ENCODE measurements around the gene MATCAP1. TPM values are rescaled to one million over a fixed set of nuclear protein-coding genes. Genes with fewer than 3 reads are reported as not detected.

Gene MATCAP1
- polyA plus RNA-seq, 3 donors, result 13.0 to 32.0 (median 28.2) TPM

GRCh38 chr16:67181346-67181745 is 2.4 kb downstream of the MATCAP1 start:
- 49 to 55% (median 52%) methylated on average over 2 of the region's 2 CpGs for WGBS, 3 donors
- H3K27ac ChIP-seq (ENCODE audit: low read depth, low read length), result no peak overlapping the region

GRCh38 chr16:67180166-67180565 is 3.6 kb downstream of the MATCAP1 start:
- WGBS, 3 donors, result 88 to 95% (median 92%) methylated on average over 16 of the region's 16 CpGs
- H3K27ac ChIP-seq (ENCODE audit: low read depth, low read length), result no peak overlapping the region

DNA sequence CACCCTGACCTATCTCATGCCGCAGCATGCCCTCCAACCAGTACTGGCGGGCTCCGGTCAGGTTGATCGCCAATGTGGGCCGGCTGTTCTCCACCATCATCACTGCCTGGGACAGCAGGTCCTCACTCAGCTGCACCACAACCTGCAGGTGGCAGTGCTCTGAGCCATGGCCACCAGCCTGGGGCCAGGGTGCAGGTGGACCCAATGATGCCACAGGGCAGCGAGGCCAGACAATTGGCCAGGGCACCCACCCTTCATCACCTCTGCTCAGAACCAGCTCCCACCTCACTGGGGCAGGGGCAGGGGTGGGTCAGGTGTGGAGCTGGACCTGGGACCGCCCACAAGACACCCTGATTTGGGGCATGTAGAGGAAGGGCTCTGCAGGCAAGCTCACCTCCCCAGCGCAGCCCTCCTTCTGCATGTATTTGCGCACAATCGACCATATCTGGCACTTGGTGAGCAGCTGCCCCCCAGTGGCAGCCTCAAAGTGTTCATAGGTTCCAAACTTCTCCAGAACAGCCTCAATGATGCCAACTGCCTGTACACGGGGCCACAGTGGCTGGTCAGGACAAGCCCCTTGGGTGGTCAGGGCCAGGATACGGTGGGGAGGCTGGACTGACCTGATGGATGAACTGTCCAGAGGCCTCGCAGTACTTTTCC is 4.2 kb downstream of the MATCAP1 start:
- 87 to 95% (median 91%) methylated on average over 13 of the region's 13 CpGs for WGBS, 3 donors
- H3K27ac ChIP-seq (ENCODE audit: low read depth, low read length), result no peak overlapping the region

- WGBS, 3 donors, result 2 to 6% (median 5%) methylated on average over 57 to 73 of the region's 73 CpGs
- no peak overlapping the region for H3K27ac ChIP-seq (ENCODE audit: low read depth, low read length)
These were observed 5.7 kb downstream of the MATCAP1 start for GRCh38 chr16:67177743-67178699.

GRCh38 chr16:67176662-67177061 is 7.1 kb downstream of the MATCAP1 start:
- WGBS, 3 donors, result 93 to 96% (median 96%) methylated on average over 12 of the region's 12 CpGs
- no peak overlapping the region for H3K27ac ChIP-seq (ENCODE audit: low read depth, low read length)

- 40 to 63% (median 45%) methylated on average over 29 to 31 of the region's 31 CpGs for WGBS, 3 donors
- no peak overlapping the region for H3K27ac ChIP-seq (ENCODE audit: low read depth, low read length)
These were observed 9.0 kb downstream of the MATCAP1 start for GRCh38 chr16:67174706-67175231.

GRCh38 chr16:67173808-67174705 is 9.7 kb downstream of the MATCAP1 start:
- H3K27ac ChIP-seq (ENCODE audit: low read depth, low read length), result no peak overlapping the region
- 0 to 6% (median 1%) methylated on average over 66 to 71 of the region's 71 CpGs for WGBS, 3 donors

GRCh38 chr16:67173323-67173722 is 10.4 kb downstream of the MATCAP1 start:
- H3K27ac ChIP-seq (ENCODE audit: low read depth, low read length), result no peak overlapping the region
- WGBS, 3 donors, result 75 to 100% (median 100%) methylated on average over 1 of the region's 1 CpG

DNA sequence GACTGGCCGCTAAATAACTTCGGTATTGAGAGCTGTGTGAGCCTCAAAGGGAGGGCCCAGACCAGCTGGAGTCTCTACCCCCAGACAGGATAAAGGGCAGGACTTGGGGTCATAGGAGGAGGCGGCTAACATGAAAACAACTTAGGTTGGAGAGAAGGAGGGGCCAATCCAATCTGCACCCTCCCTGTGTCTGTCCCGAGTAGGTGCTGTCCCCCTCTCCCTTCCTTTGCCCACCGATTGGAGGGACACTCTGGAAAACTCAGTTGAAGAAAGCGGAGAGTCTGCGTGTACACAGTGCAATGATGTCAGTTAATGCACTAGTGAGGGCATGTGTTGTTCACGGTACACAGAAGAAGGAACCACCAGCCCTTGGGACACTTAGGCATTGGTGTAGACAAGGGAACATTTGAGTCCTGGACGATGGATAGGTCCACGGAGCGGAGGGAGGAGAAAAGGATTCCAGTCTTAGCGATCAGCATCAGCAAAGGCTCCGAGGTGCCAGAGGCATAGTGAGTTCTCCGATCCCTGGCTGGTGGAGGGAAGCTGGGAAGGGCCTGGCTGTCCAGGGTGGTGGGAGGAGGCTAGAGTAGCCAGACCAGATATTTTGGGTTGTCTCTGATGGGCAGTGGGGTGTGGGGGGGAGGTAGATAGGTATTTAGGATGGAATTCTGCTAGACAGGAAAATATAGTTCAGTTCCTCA is 12.7 kb downstream of the MATCAP1 start:
- 39 to 48% (median 47%) methylated on average over 14 of the region's 14 CpGs for WGBS, 3 donors
- H3K27ac ChIP-seq (ENCODE audit: low read depth, low read length), result no peak overlapping the region

DNA sequence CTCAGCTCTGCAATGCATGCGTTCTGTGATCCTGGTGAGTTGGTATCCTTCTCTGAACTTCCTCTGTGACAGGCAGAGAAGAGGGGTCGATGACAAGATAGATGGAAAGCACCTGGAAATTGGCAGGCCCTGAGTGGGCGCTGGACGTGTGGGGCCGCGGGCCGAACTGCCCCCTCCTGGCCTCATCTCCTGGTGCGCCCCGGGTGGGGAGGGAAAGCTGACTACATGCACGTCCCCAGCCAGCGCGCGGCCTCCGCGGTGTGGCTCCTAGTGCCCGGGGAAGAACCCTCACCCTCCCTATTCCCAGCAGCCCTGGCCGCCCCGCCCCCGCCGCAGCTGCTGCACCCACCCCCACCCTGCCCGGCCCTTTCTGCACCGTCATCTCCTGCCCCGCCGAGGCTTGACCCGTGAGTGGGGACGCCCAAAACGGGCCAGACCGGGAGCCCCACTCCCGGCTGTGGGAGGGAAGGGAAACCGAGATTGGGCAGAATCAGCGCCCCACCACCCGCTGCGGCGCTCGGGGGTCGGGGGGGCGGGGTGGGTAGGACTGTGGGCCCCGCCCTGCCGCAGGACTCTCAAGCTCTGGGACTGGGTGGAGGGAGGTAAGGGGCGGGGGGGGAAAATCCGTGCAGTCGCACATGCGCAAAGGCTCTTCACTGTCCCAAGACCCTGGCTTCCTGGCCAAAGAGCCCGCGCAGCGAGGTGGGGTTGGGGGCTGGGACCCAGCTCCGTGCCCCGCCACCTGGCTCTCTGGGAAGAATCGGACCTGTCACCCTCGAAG is 13.4 kb downstream of the MATCAP1 start, which contains the start of gene NOL3:
NOL3 (plus strand) TSS at position 371 of the 781 bp plus-strand sequence.
- H3K27ac ChIP-seq (ENCODE audit: low read depth, low read length), result no peak within 1 kb of the TSS
- 2 to 3% (median 2%) methylated on average over 44 to 50 of the region's 50 CpGs for WGBS, 3 donors

DNA sequence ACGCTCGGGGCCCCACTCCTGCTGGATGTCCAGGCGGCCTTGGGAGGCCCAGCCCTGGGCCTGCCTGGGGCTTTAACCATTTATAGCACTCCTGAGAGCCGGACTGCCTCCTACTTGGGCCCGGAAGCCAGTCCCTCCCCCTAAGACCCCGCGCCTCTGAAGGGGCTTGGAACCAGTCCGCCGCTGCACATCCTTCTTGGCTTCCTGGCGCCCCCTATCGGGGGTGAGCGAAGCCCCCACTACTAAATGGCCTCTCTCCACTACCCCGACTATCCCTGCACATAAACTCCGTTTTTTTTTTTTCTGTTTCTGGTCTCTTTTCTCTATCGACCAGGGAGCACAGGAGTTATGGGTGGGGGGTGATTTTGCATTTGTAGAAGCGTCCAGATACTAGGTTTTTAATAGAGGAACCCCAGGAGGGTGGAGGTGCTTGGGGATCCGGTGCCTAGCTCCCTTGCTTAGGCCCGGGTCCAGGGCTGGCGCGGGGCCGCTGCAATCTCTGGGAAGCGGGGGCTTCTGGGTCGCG is 14.1 kb downstream of the MATCAP1 start:
- no peak overlapping the region for H3K27ac ChIP-seq (ENCODE audit: low read depth, low read length)
- 10 to 11% (median 11%) methylated on average over 24 of the region's 24 CpGs for WGBS, 3 donors

DNA sequence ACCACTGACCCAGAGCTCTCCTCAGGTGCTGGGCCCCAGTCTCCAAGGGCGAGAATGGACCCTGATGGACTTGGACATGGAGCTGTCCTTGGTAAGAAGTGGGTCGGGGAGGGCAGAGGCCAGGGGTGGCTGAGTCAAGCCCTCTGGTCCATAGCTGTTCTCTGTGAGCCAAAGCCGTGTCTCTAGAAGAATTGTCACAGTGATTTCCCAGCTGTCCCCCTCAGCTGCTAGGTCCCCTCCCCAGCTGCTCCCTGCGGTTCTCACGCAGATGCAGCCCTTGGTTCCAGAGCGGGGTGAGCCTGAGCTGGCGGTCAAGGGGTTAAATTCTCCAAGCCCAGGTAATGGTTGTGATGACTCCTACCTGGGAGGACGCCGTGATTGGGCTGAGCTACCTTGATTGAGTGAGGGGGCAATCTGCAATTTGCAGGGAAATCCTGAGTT is 14.7 kb downstream of the MATCAP1 start:
- H3K27ac ChIP-seq (ENCODE audit: low read depth, low read length), result no peak overlapping the region
- WGBS, 3 donors, result 64 to 73% (median 66%) methylated on average over 9 of the region's 9 CpGs

DNA sequence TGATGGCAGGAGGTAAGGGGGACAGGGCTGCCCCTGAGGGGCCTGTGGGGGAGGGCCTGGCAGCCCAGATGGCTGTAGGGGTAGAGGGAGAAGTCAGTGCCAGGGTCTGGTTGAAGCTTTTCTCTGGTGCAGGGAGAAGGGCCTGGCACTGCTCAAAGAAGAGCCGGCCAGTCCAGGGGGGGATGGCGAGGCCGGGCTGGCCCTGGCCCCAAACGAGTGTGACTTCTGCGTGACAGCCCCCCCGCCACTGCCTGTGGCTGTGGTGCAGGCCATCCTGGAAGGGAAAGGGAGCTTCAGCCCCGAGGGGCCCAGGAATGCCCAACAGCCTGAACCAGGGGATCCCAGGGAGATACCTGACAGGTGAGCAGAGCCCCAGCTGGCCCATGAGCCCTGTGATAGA is 16.2 kb downstream of the MATCAP1 start:
- WGBS, 3 donors, result 94 to 96% (median 94%) methylated on average over 7 of the region's 7 CpGs
- H3K27ac ChIP-seq (ENCODE audit: low read depth, low read length), result no peak overlapping the region

- WGBS, 3 donors, result 82 to 83% (median 83%) methylated on average over 5 of the region's 5 CpGs
- H3K27ac ChIP-seq (ENCODE audit: low read depth, low read length), result no peak overlapping the region
These were observed 17.1 kb downstream of the MATCAP1 start for GRCh38 chr16:67166598-67167168.

DNA sequence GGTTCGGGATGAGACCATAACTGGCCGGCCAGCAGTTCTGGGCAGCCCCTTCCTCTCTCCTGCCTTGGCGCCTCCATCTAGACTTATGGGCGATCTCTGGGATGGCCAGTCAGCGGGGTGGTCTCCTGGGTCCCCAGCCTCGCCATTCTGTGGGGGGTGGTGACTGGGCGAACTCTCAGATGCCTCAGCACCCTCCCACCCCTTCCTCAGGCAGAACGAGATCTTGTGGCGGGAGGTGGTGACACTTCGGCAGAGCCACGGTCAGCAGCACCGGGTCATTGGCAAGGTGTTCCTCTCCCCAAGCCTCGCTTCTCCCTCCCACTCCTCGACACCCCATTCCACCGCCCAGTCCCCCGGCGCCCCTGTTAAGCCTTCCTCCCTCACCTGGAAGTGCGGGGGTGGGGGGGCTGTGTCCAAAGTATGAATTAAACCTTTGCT is 17.6 kb downstream of the MATCAP1 start:
- WGBS, 3 donors, result 42 to 54% (median 50%) methylated on average over 12 to 18 of the region's 18 CpGs

More for the DNA sequence above, 17.6 kb downstream of the MATCAP1 start:
- H3K27ac ChIP-seq (ENCODE audit: low read depth, low read length), result no peak overlapping the region

Measured in adipose tissue (tissue), 3 donors.